Transverse colon (tissue), 4 donors: ENCODE data around the gene IGIP. TPM values are rescaled to one million over a fixed set of nuclear protein-coding genes. Genes with fewer than 3 reads are reported as not detected.

ENCODE experiments used
- DNase-seq: peaks from one replicate; pipeline ENCODE4 v3.0.0-alpha.2; 2019
- H3K27ac ChIP-seq, 4 donors: fragments of 200-600 bp; sonication (generic); 2 replicates each; pipeline ENCODE4 v1.5.1; 2016 to 2018; ENCODE audit warnings: inconsistent platforms in 4 of 4
- H3K27me3 ChIP-seq: fragments of 200-600 bp; sonication (generic); 2 replicates; pipeline ENCODE4 v1.5.1; 2017; ENCODE audit warnings: inconsistent platforms
- H3K36me3 ChIP-seq, 4 donors: fragments of 200-600 bp; sonication (generic); 2 replicates each; pipeline ENCODE4 v1.5.1; 2017 to 2019; ENCODE audit warnings: inconsistent platforms in 4 of 4
- H3K4me1 ChIP-seq, 4 donors: fragments of 200-600 bp; sonication (generic); 2 replicates each; pipeline ENCODE4 v1.5.1; 2017 to 2020; ENCODE audit warnings: inconsistent platforms in 4 of 4
- H3K4me3 ChIP-seq, 4 donors: fragments of 200-600 bp; sonication (generic); 1 replicate in 1 of 4; 2 replicates in 3 of 4; pipeline versions ENCODE4 v1.5.1 to v1.6.1; 2017 to 2019; ENCODE audit warnings: inconsistent platforms in 4 of 4
- H3K9me3 ChIP-seq, 2 donors: fragments of 200-600 bp; sonication (generic); 2 replicates each; pipeline ENCODE4 v1.5.1; 2017 to 2019; ENCODE audit warnings: inconsistent platforms in 2 of 2
- EP300 ChIP-seq: sonication (generic); formaldehyde crosslinking; IDR thresholded peaks from one replicate; pipeline ENCODE4 v1.6.1; 2017; ENCODE audit warnings: antibody characterized with exemption, low read depth
- POLR2A ChIP-seq: fragments of 450-650 bp; IDR thresholded peaks from one replicate; pipeline ENCODE4 v1.6.1; 2016; ENCODE audit warnings: antibody characterized with exemption, mild to moderate bottlenecking, moderate library complexity
- POLR2AphosphoS5 ChIP-seq, 3 donors: sonication (generic); formaldehyde crosslinking; IDR thresholded peaks; one replicate each; pipeline ENCODE4 v1.6.1; 2016; ENCODE audit warnings: antibody characterized with exemption in 3 of 3
- WGBS, 2 donors: methylation state at CpG; one replicate each; pipeline ENCODE4 v1.1.5; 2018; ENCODE audit warnings: low coverage in 1 of 2; 5-methylcytosine and 5-hydroxymethylcytosine counted together
- in situ Hi-C, 4 donors: fragments of 200-750 bp; cut with MboI; loops; one replicate each; pipeline versions ENCODE4 v1.15.0 to v1.15.1; 2017; ENCODE audit warnings: low sequenced_read_pairs in 3 of 4, low pct_ligation_motif_present in 1 of 4, low pct_unique_long_range_greater_than_20kb in 1 of 4
- intact Hi-C: fragments of 100-400 bp; cut with DNase I; formaldehyde crosslinking; loops from one replicate; pipeline ENCODE4 v1.15.1; 2023; ENCODE audit warnings: low total_unique reads
- total RNA-seq, 4 donors: library from RNA; depleted of rRNA; stranded (reverse); fragments of >200 nt; gene quantifications; one replicate each; pipeline ENCODE4 v1.1.0, GENCODE V29; 2016
- TF ChIP-seq, protein P1 (sequence below), 5 experiments: fragments of 200-600 bp in 3 of 5; fragments of 450-650 bp in 2 of 5; sonication (generic) in 3 of 5; IDR thresholded peaks; 1 replicate in 2 of 5; 2 replicates in 3 of 5; pipeline ENCODE4 v1.5.1; 2016 to 2017; ENCODE audit warnings: antibody characterized with exemption in 5 of 5, inconsistent platforms in 3 of 5, mild to moderate bottlenecking in 2 of 5, moderate library complexity in 1 of 5

The IGIP gene
- total RNA-seq, 4 donors from 2014 or later, result 12.8 to 22.4 (median 20.5) TPM

GRCh38 chr5:140116716-140117115 lies 9.0 kb upstream of the IGIP start:
- Histone ChIP-seq H3K27me3 (no peaks in the 10 kb centered on the region), H3K9me3 (no peaks in the 10 kb centered on the region), H3K4me1 (peaks cover 32 to 56% (median 48%) of the 10 kb centered on the region in 4 donors), H3K36me3 (no peaks in the 10 kb centered on the region), H3K4me3 (no peak overlapping the region), H3K27ac (no peak overlapping the region)
- intact Hi-C loops (no loop called here), in situ Hi-C loops (no loop called here)
- DNase-seq, result no peak
- WGBS, 2 donors, result 69 to 71% methylated on average over 2 of the region's 2 CpGs
- TF ChIP-seq, protein P1, sequence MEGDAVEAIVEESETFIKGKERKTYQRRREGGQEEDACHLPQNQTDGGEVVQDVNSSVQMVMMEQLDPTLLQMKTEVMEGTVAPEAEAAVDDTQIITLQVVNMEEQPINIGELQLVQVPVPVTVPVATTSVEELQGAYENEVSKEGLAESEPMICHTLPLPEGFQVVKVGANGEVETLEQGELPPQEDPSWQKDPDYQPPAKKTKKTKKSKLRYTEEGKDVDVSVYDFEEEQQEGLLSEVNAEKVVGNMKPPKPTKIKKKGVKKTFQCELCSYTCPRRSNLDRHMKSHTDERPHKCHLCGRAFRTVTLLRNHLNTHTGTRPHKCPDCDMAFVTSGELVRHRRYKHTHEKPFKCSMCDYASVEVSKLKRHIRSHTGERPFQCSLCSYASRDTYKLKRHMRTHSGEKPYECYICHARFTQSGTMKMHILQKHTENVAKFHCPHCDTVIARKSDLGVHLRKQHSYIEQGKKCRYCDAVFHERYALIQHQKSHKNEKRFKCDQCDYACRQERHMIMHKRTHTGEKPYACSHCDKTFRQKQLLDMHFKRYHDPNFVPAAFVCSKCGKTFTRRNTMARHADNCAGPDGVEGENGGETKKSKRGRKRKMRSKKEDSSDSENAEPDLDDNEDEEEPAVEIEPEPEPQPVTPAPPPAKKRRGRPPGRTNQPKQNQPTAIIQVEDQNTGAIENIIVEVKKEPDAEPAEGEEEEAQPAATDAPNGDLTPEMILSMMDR (IDR thresholded peaks at IDR 0.05), result no peak

DNA sequence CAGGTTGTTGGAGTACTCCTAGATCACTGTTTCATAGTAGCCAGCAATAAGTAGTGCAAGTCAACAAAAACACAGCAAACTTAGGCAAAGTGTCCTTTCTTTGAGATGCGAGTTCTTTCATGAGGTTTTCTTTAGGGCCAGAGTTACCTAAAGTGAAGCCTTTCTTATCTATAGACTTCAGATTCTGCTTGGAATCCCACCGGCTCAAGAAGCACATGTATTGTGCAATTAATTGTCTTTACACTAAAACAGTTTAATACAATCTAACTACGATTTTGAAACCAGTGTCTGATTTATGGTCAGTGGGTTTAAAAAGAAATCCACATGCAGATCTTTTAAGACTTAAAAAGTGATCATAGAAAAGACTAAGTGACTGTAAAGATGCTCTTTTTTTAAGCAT lies 8.2 kb upstream of the IGIP start:
- Histone ChIP-seq H3K4me3 (no peak overlapping the region), H3K36me3 (no peaks in the 10 kb centered on the region), H3K27ac (no peak overlapping the region), H3K4me1 (peaks cover 31 to 48% (median 41%) of the 10 kb centered on the region in 4 donors), H3K9me3 (no peaks in the 10 kb centered on the region), H3K27me3 (no peaks in the 10 kb centered on the region)
- in situ Hi-C loops, result no loop called here
- no peak for DNase-seq
- intact Hi-C loops, result no loop called here
- 76% methylated on average over 3 of the region's 3 CpGs for WGBS, 2 donors
- TF ChIP-seq POLR2A (no peak), POLR2AphosphoS5 (IDR thresholded peaks at IDR 0.05) (no peak), EP300 (no peak)
- TF ChIP-seq, protein P1 (IDR thresholded peaks at IDR 0.05), result no peak

GRCh38 chr5:140118302-140118936 lies 7.3 kb upstream of the IGIP start:
- H3K4me3 ChIP-seq, result no peak overlapping the region
- peaks cover 22 to 39% (median 32%) of the 10 kb centered on the region in 4 donors for H3K4me1 ChIP-seq
- no peak for DNase-seq
- H3K27me3 ChIP-seq, result no peaks in the 10 kb centered on the region
- in situ Hi-C loops (no loop called here), intact Hi-C loops (no loop called here)
- no peaks in the 10 kb centered on the region for H3K36me3 ChIP-seq
- H3K27ac ChIP-seq, result no peak overlapping the region
- TF ChIP-seq, protein P1 (IDR thresholded peaks at IDR 0.05), result no peak
- TF ChIP-seq POLR2A (no peak), EP300 (no peak), POLR2AphosphoS5 (IDR thresholded peaks at IDR 0.05) (no peak)
- no peaks in the 10 kb centered on the region for H3K9me3 ChIP-seq
- WGBS, 2 donors, result 75 to 77% methylated on average over 3 of the region's 3 CpGs

DNA sequence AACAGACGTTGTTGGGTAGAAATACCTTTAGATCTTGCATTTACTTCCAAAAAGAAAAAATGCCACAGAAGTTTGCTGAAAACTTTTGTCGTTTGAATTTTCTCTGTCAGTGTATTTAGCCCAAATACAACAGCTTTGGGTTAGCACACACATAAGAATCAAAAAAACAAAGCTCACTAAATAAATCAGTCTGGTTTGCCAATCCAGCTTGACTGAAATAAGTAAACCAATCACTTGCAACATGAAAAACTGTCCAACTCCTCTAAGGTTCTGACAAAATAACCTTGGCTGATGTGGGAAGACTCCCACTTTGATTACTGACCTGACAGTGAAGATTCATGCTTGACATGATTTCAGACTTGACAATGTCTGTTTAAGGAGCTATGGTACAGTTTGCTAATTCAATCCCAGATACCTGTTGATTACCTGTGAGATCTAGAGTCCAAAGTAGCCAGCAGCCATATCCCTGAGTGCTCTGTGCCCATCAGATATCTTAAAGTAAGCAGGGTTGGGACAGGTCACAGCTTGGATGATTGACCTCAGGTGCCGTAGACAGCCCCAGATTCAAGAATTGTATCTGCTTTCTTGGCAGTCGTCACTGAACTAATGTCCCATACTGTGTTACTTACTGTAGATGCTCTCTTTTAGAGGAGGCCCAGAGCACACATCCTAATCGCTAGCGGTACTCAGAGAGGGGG lies 727 bp downstream of the IGIP start:
- intact Hi-C loops, result no loop called here
- DNase-seq, result no peak
- H3K4me3 ChIP-seq, result no peak overlapping the region

More for the DNA sequence above, 727 bp downstream of the IGIP start:
- Histone ChIP-seq H3K36me3 (no peaks in the 10 kb centered on the region), H3K27me3 (no peaks in the 10 kb centered on the region), H3K27ac (no peak overlapping the region), H3K4me1 (peaks cover 0 to 7% (median 0%) of the 10 kb centered on the region in 4 donors), H3K9me3 (no peaks in the 10 kb centered on the region)
- TF ChIP-seq POLR2A, result no peak
- TF ChIP-seq EP300, result no peak
- TF ChIP-seq, protein P1 (IDR thresholded peaks at IDR 0.05), result no peak
- TF ChIP-seq POLR2AphosphoS5 (IDR thresholded peaks at IDR 0.05), result no peak
- 92 to 93% methylated on average over 2 to 6 of the region's 6 CpGs for WGBS, 2 donors
- in situ Hi-C loops, result no loop called here
